AG04450 (cell line): ENCODE data around the gene TMPRSS15. TPM values are rescaled to one million over a fixed set of nuclear protein-coding genes. Genes with fewer than 3 reads are reported as not detected.

Source experiments
- CTCF ChIA-PET: fragments of 300-600, 350-600 bp; formaldehyde crosslinking; extraction: SDS; loops from one replicate; lab custom pipeline; 2022; ENCODE audit warnings: antibody characterized with exemption, inconsistent platforms; lab: Charles Lee
- POLR2A ChIA-PET: fragments of 350-600 bp; formaldehyde crosslinking; extraction: SDS; loops from one replicate; lab custom pipeline; 2021; ENCODE audit warnings: antibody characterized with exemption, inconsistent platforms; lab: Yijun Ruan, JAX
- DNase-seq: peaks from one replicate; pipeline ENCODE4 v3.0.0-alpha.2; 2011; ENCODE audit warnings: low read depth, low spot score
- H3K27ac ChIP-seq: one replicate; pipeline ENCODE4 v1.5.1; 2012; ENCODE audit warnings: low read depth, low read length, control low read depth
- H3K27me3 ChIP-seq: one replicate; pipeline ENCODE4 v1.6.0; 2012; ENCODE audit warnings: low read length; ENCODE audit not compliant: control insufficient read depth, insufficient read depth
- H3K4me3 ChIP-seq: 2 replicates; pipeline ENCODE4 v1.5.1; 2011; ENCODE audit warnings: mild to moderate bottlenecking, low read depth, low read length, control low read depth
- H3K9me3 ChIP-seq: 2 replicates; pipeline ENCODE4 v1.5.1; 2012; ENCODE audit warnings: low read length; ENCODE audit not compliant: control insufficient read depth, insufficient read depth
- CTCF ChIP-seq: IDR thresholded peaks from 2 replicates; pipeline ENCODE4 v1.5.1; 2011; ENCODE audit warnings: low read depth, low read length, control low read depth, inconsistent platforms
- polyA plus RNA-seq: library from polyadenylated mRNA; depleted of rRNA; stranded (reverse); fragments of >200 nt; gene quantifications from 2 replicates; pipeline ENCODE4 v1.2.3, GENCODE V29; 2011

Gene TMPRSS15
- polyA plus RNA-seq, 1 experiment = not detected

- Histone ChIP-seq H3K27ac (no peak overlapping the region), H3K27me3 (no peaks in the 10 kb centered on the region), H3K4me3 (no peak overlapping the region), H3K9me3 (peaks cover 16% of the 10 kb centered on the region)
- CTCF ChIA-PET = no interaction called here
- TF ChIP-seq CTCF = no peak
- POLR2A ChIA-PET = no interaction called here
- DNase-seq = no peak
Measured at GRCh38 chr21:18248171-18248570, 155.4 kb downstream of the TMPRSS15 start.

- ChIA-PET POLR2A (no interaction called here), CTCF (no interaction called here)
- Histone ChIP-seq H3K4me3 (no peak overlapping the region), H3K27ac (no peak overlapping the region), H3K9me3 (peaks cover 16% of the 10 kb centered on the region), H3K27me3 (no peaks in the 10 kb centered on the region)
- TF ChIP-seq CTCF = no peak
- no peak for DNase-seq
Measured at GRCh38 chr21:18245464-18245967, 158.1 kb downstream of the TMPRSS15 start.

- no peak for TF ChIP-seq CTCF
- H3K9me3 ChIP-seq = peaks cover 16% of the 10 kb centered on the region
- no peak within 1 kb of the TSS for H3K4me3 ChIP-seq
- no peak within 1 kb of the TSS for H3K27ac ChIP-seq
- no peaks in the 10 kb centered on the region for H3K27me3 ChIP-seq
- ChIA-PET POLR2A (no interaction called here), CTCF (no interaction called here)
- DNase-seq = no peak
Measured at GRCh38 chr21:18244671-18245463, 158.7 kb downstream of the TMPRSS15 start, which contains the start of gene CHODL. Gene CHODL, plus strand, starts transcription at chr21:18244833. Its CDS starts 391 bp downstream, at chr21:18245224.

- no peak overlapping the region for H3K27ac ChIP-seq
- peaks cover 6% of the 10 kb centered on the region; the same call in 1 of the 2 replicates for H3K9me3 ChIP-seq
- no peak for DNase-seq
- no peaks in the 10 kb centered on the region for H3K27me3 ChIP-seq
- CTCF ChIA-PET = no interaction called here
- POLR2A ChIA-PET = no interaction called here
- H3K4me3 ChIP-seq = no peak overlapping the region
- no peak for TF ChIP-seq CTCF
Measured at GRCh38 chr21:18235545-18235944, 168.0 kb downstream of the TMPRSS15 start.

- no peak for TF ChIP-seq CTCF
- no peak overlapping the region for H3K27ac ChIP-seq
- no peaks in the 10 kb centered on the region for H3K27me3 ChIP-seq
- ChIA-PET CTCF (no interaction called here), POLR2A (no interaction called here)
- H3K4me3 ChIP-seq = no peak overlapping the region
- H3K9me3 ChIP-seq = peaks cover 6% of the 10 kb centered on the region; the same call in 1 of the 2 replicates
- DNase-seq = no peak
Measured at GRCh38 chr21:18228060-18228739, 175.4 kb downstream of the TMPRSS15 start.
